Measurements from ENCODE around the gene HMGN2. TPM values are rescaled to one million over a fixed set of nuclear protein-coding genes. Genes with fewer than 3 reads are reported as not detected.

Gene HMGN2
- total and polyA plus RNA-seq, 2 donors (not counting 1 experiment from before 2014, with no cell fraction given): 170 to 442 TPM

DNA sequence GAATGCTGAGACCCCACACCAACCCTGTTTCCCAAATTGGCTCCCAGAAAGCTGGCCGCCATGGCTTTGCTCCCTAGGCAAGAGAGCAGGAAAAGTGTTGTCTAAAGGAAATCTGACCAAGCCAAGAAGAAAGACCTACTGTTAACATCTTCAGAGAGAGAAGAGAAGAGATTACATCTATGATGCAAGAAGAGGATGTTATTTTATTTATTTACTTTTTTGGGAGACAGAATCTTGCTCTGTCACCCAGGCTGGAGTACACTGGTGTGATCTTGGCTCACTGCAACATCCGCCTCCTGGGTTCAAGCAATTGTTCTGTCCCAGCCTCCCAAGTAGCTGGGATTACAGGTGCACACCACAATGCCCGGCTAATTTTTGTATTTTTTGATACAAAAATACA lies 21.7 kb downstream of the HMGN2 start:
- H3K79me2 ChIP-seq (ENCODE audit: control insufficient read depth, insufficient read depth, low read length): no peaks in the 10 kb centered on the region
- no peak for DNase-seq (ENCODE audit: low read depth in 2 of 2)
- H3K4me3 ChIP-seq (replicated peaks in 1 of 4; ENCODE audit: control extremely low read depth in 1 of 4, insufficient read depth in 1 of 4, low read depth in 3 of 4, low read length in 4 of 4): no peak overlapping the region
- TF ChIP-seq, protein P1, sequence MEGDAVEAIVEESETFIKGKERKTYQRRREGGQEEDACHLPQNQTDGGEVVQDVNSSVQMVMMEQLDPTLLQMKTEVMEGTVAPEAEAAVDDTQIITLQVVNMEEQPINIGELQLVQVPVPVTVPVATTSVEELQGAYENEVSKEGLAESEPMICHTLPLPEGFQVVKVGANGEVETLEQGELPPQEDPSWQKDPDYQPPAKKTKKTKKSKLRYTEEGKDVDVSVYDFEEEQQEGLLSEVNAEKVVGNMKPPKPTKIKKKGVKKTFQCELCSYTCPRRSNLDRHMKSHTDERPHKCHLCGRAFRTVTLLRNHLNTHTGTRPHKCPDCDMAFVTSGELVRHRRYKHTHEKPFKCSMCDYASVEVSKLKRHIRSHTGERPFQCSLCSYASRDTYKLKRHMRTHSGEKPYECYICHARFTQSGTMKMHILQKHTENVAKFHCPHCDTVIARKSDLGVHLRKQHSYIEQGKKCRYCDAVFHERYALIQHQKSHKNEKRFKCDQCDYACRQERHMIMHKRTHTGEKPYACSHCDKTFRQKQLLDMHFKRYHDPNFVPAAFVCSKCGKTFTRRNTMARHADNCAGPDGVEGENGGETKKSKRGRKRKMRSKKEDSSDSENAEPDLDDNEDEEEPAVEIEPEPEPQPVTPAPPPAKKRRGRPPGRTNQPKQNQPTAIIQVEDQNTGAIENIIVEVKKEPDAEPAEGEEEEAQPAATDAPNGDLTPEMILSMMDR (conservative IDR thresholded peaks at IDR 0.05 in 1 of 2, IDR thresholded peaks at IDR 0.05 in 1 of 2; ENCODE audit: low read depth in 1 of 2, low read length in 2 of 2): no peak
- TF ChIP-seq EZH2 (IDR thresholded peaks at IDR 0.05; ENCODE audit: low read length, missing control alignments): no peak
- H3K27me3 ChIP-seq (ENCODE audit: control insufficient read depth, insufficient read depth, low read length): peaks cover 5% of the 10 kb centered on the region
- no peak overlapping the region for H3K9ac ChIP-seq (ENCODE audit: insufficient read depth, low read length)
- no peak overlapping the region for H3K27ac ChIP-seq (ENCODE audit: insufficient read depth, low read length)
- H4K20me1 ChIP-seq (ENCODE audit: control insufficient read depth, extremely low read depth, insufficient read depth, low read length): no peaks in the 10 kb centered on the region
- H2AFZ ChIP-seq (ENCODE audit: low read length): no peak overlapping the region
- H3K4me1 ChIP-seq (ENCODE audit: control insufficient read depth, extremely low read depth, insufficient read depth, low read length): no peaks in the 10 kb centered on the region
- H3K4me2 ChIP-seq (ENCODE audit: extremely low read depth, insufficient read depth, low read length): no peak overlapping the region
- no peaks in the 10 kb centered on the region for H3K9me3 ChIP-seq (ENCODE audit: control insufficient read depth, insufficient read depth, low read depth, low read length)
- no peaks in the 10 kb centered on the region for H3K36me3 ChIP-seq (ENCODE audit: control insufficient read depth, insufficient read depth, low read length)

DNA sequence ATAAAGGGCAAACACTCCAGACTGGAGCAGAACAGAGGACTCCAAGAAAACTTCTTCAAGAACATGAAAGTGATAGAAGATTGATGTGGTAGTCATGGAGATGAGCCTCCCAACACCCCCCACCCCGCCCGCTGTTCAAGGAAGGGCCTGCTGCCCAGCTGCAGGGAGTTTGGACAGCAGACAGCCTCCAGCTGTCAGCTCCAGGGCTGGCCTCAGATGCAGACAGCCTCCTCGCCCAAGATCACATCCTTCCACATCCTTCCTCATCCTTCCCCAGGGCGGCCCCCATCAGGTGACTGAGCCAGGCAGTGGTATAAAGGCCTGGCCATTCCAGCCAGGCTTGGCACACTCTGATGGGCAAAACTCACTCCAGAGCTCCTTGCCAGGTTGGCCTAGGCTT lies 24.6 kb downstream of the HMGN2 start:
- H3K27ac ChIP-seq (ENCODE audit: insufficient read depth, low read length): no peak overlapping the region
- H3K79me2 ChIP-seq (ENCODE audit: control insufficient read depth, insufficient read depth, low read length): no peaks in the 10 kb centered on the region
- H3K27me3 ChIP-seq (ENCODE audit: control insufficient read depth, insufficient read depth, low read length): peaks cover 5% of the 10 kb centered on the region
- TF ChIP-seq EZH2 (IDR thresholded peaks at IDR 0.05; ENCODE audit: low read length, missing control alignments): no peak
- TF ChIP-seq, protein P1 (conservative IDR thresholded peaks at IDR 0.05 in 1 of 2, IDR thresholded peaks at IDR 0.05 in 1 of 2; ENCODE audit: low read depth in 1 of 2, low read length in 2 of 2): no peak
- DNase-seq (ENCODE audit: low read depth in 2 of 2): peak in 1 of 2 donors; percentile 82
- no peak overlapping the region for H2AFZ ChIP-seq (ENCODE audit: low read length)
- no peak overlapping the region for H3K4me2 ChIP-seq (ENCODE audit: extremely low read depth, insufficient read depth, low read length)
- H4K20me1 ChIP-seq (ENCODE audit: control insufficient read depth, extremely low read depth, insufficient read depth, low read length): no peaks in the 10 kb centered on the region
- no peak overlapping the region for H3K9ac ChIP-seq (ENCODE audit: insufficient read depth, low read length)
- H3K9me3 ChIP-seq (ENCODE audit: control insufficient read depth, insufficient read depth, low read depth, low read length): no peaks in the 10 kb centered on the region
- no peaks in the 10 kb centered on the region for H3K4me1 ChIP-seq (ENCODE audit: control insufficient read depth, extremely low read depth, insufficient read depth, low read length)
- no peak overlapping the region for H3K4me3 ChIP-seq (replicated peaks in 1 of 4; ENCODE audit: control extremely low read depth in 1 of 4, insufficient read depth in 1 of 4, low read depth in 3 of 4, low read length in 4 of 4)
- H3K36me3 ChIP-seq (ENCODE audit: control insufficient read depth, insufficient read depth, low read length): no peaks in the 10 kb centered on the region

DNA sequence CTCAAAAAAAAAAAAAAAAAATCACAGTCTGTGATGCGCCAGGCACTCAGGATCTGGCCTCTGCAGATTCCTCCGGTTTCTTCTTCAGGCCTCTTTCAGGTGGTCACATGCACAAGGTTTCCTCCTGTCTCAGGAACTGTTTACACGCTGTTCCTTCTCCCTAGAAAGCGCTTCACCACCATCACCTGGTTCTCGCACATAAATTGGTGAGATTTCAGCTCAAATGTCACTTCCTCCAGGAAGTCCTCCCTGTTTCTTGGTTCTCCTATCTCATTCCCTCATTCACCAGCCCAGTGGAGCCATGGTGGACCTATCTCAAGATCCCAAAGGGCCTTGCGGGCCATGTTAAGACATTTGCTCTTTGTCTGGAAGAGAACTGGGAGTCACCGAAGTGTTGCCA lies 26.7 kb downstream of the HMGN2 start:
- Histone ChIP-seq H3K9ac (ENCODE audit: insufficient read depth, low read length) (no peak overlapping the region), H3K36me3 (ENCODE audit: control insufficient read depth, insufficient read depth, low read length) (no peaks in the 10 kb centered on the region), H3K79me2 (ENCODE audit: control insufficient read depth, insufficient read depth, low read length) (no peaks in the 10 kb centered on the region), H3K27me3 (ENCODE audit: control insufficient read depth, insufficient read depth, low read length) (no peaks in the 10 kb centered on the region), H4K20me1 (ENCODE audit: control insufficient read depth, extremely low read depth, insufficient read depth, low read length) (no peaks in the 10 kb centered on the region), H3K9me3 (ENCODE audit: control insufficient read depth, insufficient read depth, low read depth, low read length) (no peaks in the 10 kb centered on the region), H3K4me2 (ENCODE audit: extremely low read depth, insufficient read depth, low read length) (no peak overlapping the region), H3K4me1 (ENCODE audit: control insufficient read depth, extremely low read depth, insufficient read depth, low read length) (no peaks in the 10 kb centered on the region), H3K27ac (ENCODE audit: insufficient read depth, low read length) (no peak overlapping the region), H3K4me3 (replicated peaks in 1 of 4; ENCODE audit: control extremely low read depth in 1 of 4, insufficient read depth in 1 of 4, low read depth in 3 of 4, low read length in 4 of 4) (no peak overlapping the region), H2AFZ (ENCODE audit: low read length) (no peak overlapping the region)
- DNase-seq (ENCODE audit: low read depth in 2 of 2): no peak
- no peak for TF ChIP-seq EZH2 (IDR thresholded peaks at IDR 0.05; ENCODE audit: low read length, missing control alignments)
- TF ChIP-seq, protein P1 (conservative IDR thresholded peaks at IDR 0.05 in 1 of 2, IDR thresholded peaks at IDR 0.05 in 1 of 2; ENCODE audit: low read depth in 1 of 2, low read length in 2 of 2): no peak
